CD4-positive, alpha-beta T cell (primary cell): ENCODE measurements around the gene FREM1. TPM values are rescaled to one million over a fixed set of nuclear protein-coding genes. Genes with fewer than 3 reads are reported as not detected.

ENCODE experiments used
- ATAC-seq: fragments of 200-7000 bp; cut with Tn5 transposase; one replicate; pipeline ENCODE4 v1.10.0; 2022; ENCODE audit warnings: mild to moderate bottlenecking; ENCODE audit not compliant: poor library complexity
- CTCF ChIA-PET: fragments of 350-600 bp; sonication (Branson Sonifier 250); formaldehyde crosslinking; loops from one replicate; lab custom pipeline; 2021; ENCODE audit warnings: antibody characterized with exemption, inconsistent platforms; lab: Charles Lee
- POLR2A ChIA-PET: fragments of 350-600 bp; sonication (Branson Sonifier 250); formaldehyde crosslinking; loops from one replicate; lab custom pipeline; 2021; ENCODE audit warnings: antibody characterized with exemption, inconsistent platforms; lab: Charles Lee
- DNase-seq, 14 experiments: peaks; one replicate each; pipeline ENCODE4 v3.0.0-alpha.2; 2013 to 2020; ENCODE audit warnings: mixed read lengths in 2 of 14
- H3K27ac ChIP-seq, 2 donors: one replicate each; pipeline versions ENCODE4 v1.5.1 to v1.7.0; 2013; ENCODE audit warnings: low read length in 2 of 2, low read depth in 1 of 2, mild to moderate bottlenecking in 1 of 2
- H3K27me3 ChIP-seq, 2 experiments: 1 replicate in 1 of 2; 2 replicates in 1 of 2; pipeline versions ENCODE4 v1.6.1 to v1.7.0; 2013; ENCODE audit warnings: low read length in 2 of 2, control low read depth in 1 of 2, mild to moderate bottlenecking in 1 of 2, moderate library complexity in 1 of 2; ENCODE audit not compliant: insufficient read depth in 2 of 2, control insufficient read depth in 1 of 2
- H3K36me3 ChIP-seq: one replicate; pipeline ENCODE4 v1.6.1; 2013; ENCODE audit warnings: low read length, control low read depth; ENCODE audit not compliant: insufficient read depth
- H3K4me1 ChIP-seq: one replicate; pipeline ENCODE4 v1.6.1; 2013; ENCODE audit warnings: low read length, control low read depth; ENCODE audit not compliant: insufficient read depth
- H3K4me3 ChIP-seq: one replicate; pipeline ENCODE4 v1.5.1; 2013; ENCODE audit warnings: mild to moderate bottlenecking, low read length, moderate library complexity
- H3K9me3 ChIP-seq, 2 experiments: 1 replicate in 1 of 2; 2 replicates in 1 of 2; pipeline versions ENCODE4 v1.6.1 to v1.7.0; 2013; ENCODE audit warnings: low read length in 2 of 2, mild to moderate bottlenecking in 2 of 2, control low read depth in 1 of 2, moderate library complexity in 1 of 2; ENCODE audit not compliant: control insufficient read depth in 1 of 2, insufficient read depth in 1 of 2
- H3K27ac Mint-ChIP-seq: one replicate; pipeline ENCODE4 v1.8.0; 2020; ENCODE audit warnings: mixed read lengths
- H3K27me3 Mint-ChIP-seq: one replicate; pipeline ENCODE4 v1.8.0; 2021; ENCODE audit warnings: mixed read lengths
- H3K36me3 Mint-ChIP-seq: one replicate; pipeline ENCODE4 v1.8.0; 2021; ENCODE audit warnings: low read depth, mixed read lengths
- H3K4me1 Mint-ChIP-seq: one replicate; pipeline ENCODE4 v1.8.0; 2021; ENCODE audit warnings: low read depth, mixed read lengths
- H3K4me3 Mint-ChIP-seq: one replicate; pipeline ENCODE4 v1.8.0; 2020; ENCODE audit warnings: mild to moderate bottlenecking, mixed read lengths
- H3K9me3 Mint-ChIP-seq: one replicate; pipeline ENCODE4 v1.8.0; 2020; ENCODE audit warnings: mixed read lengths
- CTCF ChIP-seq: fragments of 200-600 bp; IDR thresholded peaks from one replicate; pipeline ENCODE4 v1.8.0; 2022; ENCODE audit warnings: antibody characterized with exemption, mild to moderate bottlenecking
- intact Hi-C, 2 experiments: fragments of 100-400 bp; cut with DNase I in 1 of 2; cut with micrococcal nuclease in 1 of 2; formaldehyde crosslinking; loops; one replicate each; pipeline versions ENCODE4 v1.15.1 to v1.9.0; 2023 to 2025; cut with DNase I, micrococcal nuclease
- total RNA-seq, 174 experiments: library from RNA in 2 of 174; stranded (reverse) in 2 of 174; gene quantifications; one replicate each; pipeline ENCODE4 v1.2.3 and lab custom pipeline; 2021 to 2026

The FREM1 gene
- total RNA-seq, 2 experiments from 2014 or later: 0.27 TPM; not detected in 1

- H3K27ac ChIP-seq: no peak overlapping the region
- no peak for TF ChIP-seq CTCF
- Mint-ChIP-seq H3K9me3 (no peaks in the 10 kb centered on the region), H3K27ac (no peak overlapping the region), H3K4me1 (no peaks in the 10 kb centered on the region), H3K27me3 (peaks cover 33% of the 10 kb centered on the region), H3K4me3 (no peak overlapping the region), H3K36me3 (no peaks in the 10 kb centered on the region)
- H3K9me3 ChIP-seq: no peaks in the 10 kb centered on the region
- ChIA-PET POLR2A (no interaction called here), CTCF (no interaction called here)
- intact Hi-C loops: no loop called here
- H3K4me1 ChIP-seq: no peaks in the 10 kb centered on the region
- peaks cover 0 to under 1% of the 10 kb centered on the region in 2 experiments for H3K27me3 ChIP-seq
- no peaks in the 10 kb centered on the region for H3K36me3 ChIP-seq
- no peak for ATAC-seq
- DNase-seq: no peak
- H3K4me3 ChIP-seq: no peak overlapping the region
Measured at GRCh38 chr9:14741369-14741768, 168.9 kb downstream of the FREM1 start.

- no peaks in the 10 kb centered on the region for H3K36me3 Mint-ChIP-seq
- peaks cover 38% of the 10 kb centered on the region for H3K27me3 Mint-ChIP-seq
- H3K4me3 ChIP-seq: no peak overlapping the region
- no peak for ATAC-seq
- H3K4me1 ChIP-seq: no peaks in the 10 kb centered on the region
- H3K4me1 Mint-ChIP-seq: no peaks in the 10 kb centered on the region
- H3K9me3 Mint-ChIP-seq: no peaks in the 10 kb centered on the region
- no peak overlapping the region for H3K27ac Mint-ChIP-seq
- H3K27me3 ChIP-seq: peaks cover 0 to 9% of the 10 kb centered on the region in 2 experiments
- no peak for DNase-seq
- ChIA-PET CTCF (no interaction called here), POLR2A (no interaction called here)
- no peak overlapping the region for H3K4me3 Mint-ChIP-seq
- H3K9me3 ChIP-seq: no peaks in the 10 kb centered on the region
- no peaks in the 10 kb centered on the region for H3K36me3 ChIP-seq
- no peak overlapping the region for H3K27ac ChIP-seq
- intact Hi-C loops: no loop called here
- no peak for TF ChIP-seq CTCF
Measured at GRCh38 chr9:14733133-14733532, 177.1 kb downstream of the FREM1 start.

GRCh38 chr9:14731294-14731981 is 178.8 kb downstream of the FREM1 start:
- H3K9me3 Mint-ChIP-seq: no peaks in the 10 kb centered on the region
- ATAC-seq: no peak
- H3K27ac ChIP-seq: no peak overlapping the region
- H3K4me1 ChIP-seq: no peaks in the 10 kb centered on the region
- no peaks in the 10 kb centered on the region for H3K4me1 Mint-ChIP-seq
- ChIA-PET POLR2A (no interaction called here), CTCF (no interaction called here)
- peaks cover 0 to 8% of the 10 kb centered on the region in 2 experiments for H3K27me3 ChIP-seq
- H3K36me3 Mint-ChIP-seq: no peaks in the 10 kb centered on the region
- H3K27me3 Mint-ChIP-seq: peaks cover 23% of the 10 kb centered on the region
- intact Hi-C loops: no loop called here
- H3K4me3 Mint-ChIP-seq: no peak overlapping the region
- no peak overlapping the region for H3K4me3 ChIP-seq
- no peak for DNase-seq
- no peak for TF ChIP-seq CTCF
- H3K27ac Mint-ChIP-seq: no peak overlapping the region
- H3K9me3 ChIP-seq: no peaks in the 10 kb centered on the region
- H3K36me3 ChIP-seq: no peaks in the 10 kb centered on the region
